SKM-1 (cell line): Measurements from ENCODE around the gene XYLT1.

Experiments
- DNase-seq: peaks from one replicate; lab custom pipeline; 2025; ENCODE audit not compliant: unreplicated experiment; lab: John Stamatoyannopoulos, UW

XYLT1 gene

GRCh38 chr16:17269439-17269838 lies 201.3 kb downstream of the XYLT1 start:
- no peak for DNase-seq

GRCh38 chr16:17266608-17267313 lies 204.0 kb downstream of the XYLT1 start:
- no peak for DNase-seq

- no peak for DNase-seq
Observed at GRCh38 chr16:17265154-17265553, 205.6 kb downstream of the XYLT1 start.

- no peak for DNase-seq
Observed at GRCh38 chr16:17261197-17261858, 209.4 kb downstream of the XYLT1 start.

- DNase-seq = no peak
Observed at GRCh38 chr16:17260276-17260849, 210.4 kb downstream of the XYLT1 start.

GRCh38 chr16:17259751-17260270 lies 210.9 kb downstream of the XYLT1 start:
- DNase-seq = no peak

GRCh38 chr16:17258848-17259713 lies 211.7 kb downstream of the XYLT1 start:
- DNase-seq = no peak

- no peak for DNase-seq
Observed at GRCh38 chr16:17258077-17258599, 212.6 kb downstream of the XYLT1 start.

- no peak for DNase-seq
Observed at GRCh38 chr16:17257426-17258023, 213.2 kb downstream of the XYLT1 start.

- no peak for DNase-seq
Observed at GRCh38 chr16:17252701-17253100, 218.1 kb downstream of the XYLT1 start.

- DNase-seq = no peak
Observed at GRCh38 chr16:17252064-17252463, 218.7 kb downstream of the XYLT1 start.

- DNase-seq = no peak
Observed at GRCh38 chr16:17251496-17251895, 219.3 kb downstream of the XYLT1 start.

GRCh38 chr16:17246974-17247732 lies 223.6 kb downstream of the XYLT1 start:
- DNase-seq = no peak

GRCh38 chr16:17246268-17246885 lies 224.4 kb downstream of the XYLT1 start:
- no peak for DNase-seq

- DNase-seq = no peak
Observed at GRCh38 chr16:17245776-17246175, 225.0 kb downstream of the XYLT1 start.

- DNase-seq = no peak
Observed at GRCh38 chr16:17244872-17245551, 225.7 kb downstream of the XYLT1 start.

- no peak for DNase-seq
Observed at GRCh38 chr16:17241264-17241835, 229.4 kb downstream of the XYLT1 start.

GRCh38 chr16:17238285-17239028 lies 232.3 kb downstream of the XYLT1 start:
- DNase-seq = no peak
